Measurements from ENCODE around the gene PAPLN. TPM values are rescaled to one million over a fixed set of nuclear protein-coding genes. Genes with fewer than 3 reads are reported as not detected.

PAPLN gene
- total RNA-seq, 1 donor from 2014 or later = 1.2 TPM

DNA sequence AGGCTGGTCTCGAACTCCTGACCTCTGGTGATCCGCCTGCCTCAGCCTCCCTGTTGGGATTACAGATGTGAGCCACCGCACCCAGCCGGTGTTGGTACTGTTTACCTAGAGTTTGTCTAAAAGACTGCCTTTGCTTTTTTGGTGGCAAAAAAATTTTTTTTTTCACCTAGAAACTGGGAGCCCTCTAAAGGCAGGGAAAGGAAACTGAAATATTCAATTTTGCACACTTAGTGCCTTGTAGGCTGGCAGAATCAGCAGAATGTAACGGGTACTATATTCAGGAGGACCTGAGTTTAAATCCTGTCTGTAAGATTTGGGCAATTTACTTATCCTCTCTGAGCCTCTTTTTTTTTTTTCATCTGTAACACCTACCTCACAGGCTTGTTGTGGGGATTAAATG, 43.6 kb downstream of the PAPLN start:
- no peak for DNase-seq
- Histone ChIP-seq H3K4me3 (no peak overlapping the region), H3K36me3 (peaks cover 86% of the 10 kb centered on the region), H3K27me3 (ENCODE audit: low read depth) (no peaks in the 10 kb centered on the region), H3K4me1 (no peaks in the 10 kb centered on the region), H3K9me3 (replicated peaks) (no peaks in the 10 kb centered on the region), H3K27ac (replicated peaks) (no peak overlapping the region)
- TF ChIP-seq, protein P1, sequence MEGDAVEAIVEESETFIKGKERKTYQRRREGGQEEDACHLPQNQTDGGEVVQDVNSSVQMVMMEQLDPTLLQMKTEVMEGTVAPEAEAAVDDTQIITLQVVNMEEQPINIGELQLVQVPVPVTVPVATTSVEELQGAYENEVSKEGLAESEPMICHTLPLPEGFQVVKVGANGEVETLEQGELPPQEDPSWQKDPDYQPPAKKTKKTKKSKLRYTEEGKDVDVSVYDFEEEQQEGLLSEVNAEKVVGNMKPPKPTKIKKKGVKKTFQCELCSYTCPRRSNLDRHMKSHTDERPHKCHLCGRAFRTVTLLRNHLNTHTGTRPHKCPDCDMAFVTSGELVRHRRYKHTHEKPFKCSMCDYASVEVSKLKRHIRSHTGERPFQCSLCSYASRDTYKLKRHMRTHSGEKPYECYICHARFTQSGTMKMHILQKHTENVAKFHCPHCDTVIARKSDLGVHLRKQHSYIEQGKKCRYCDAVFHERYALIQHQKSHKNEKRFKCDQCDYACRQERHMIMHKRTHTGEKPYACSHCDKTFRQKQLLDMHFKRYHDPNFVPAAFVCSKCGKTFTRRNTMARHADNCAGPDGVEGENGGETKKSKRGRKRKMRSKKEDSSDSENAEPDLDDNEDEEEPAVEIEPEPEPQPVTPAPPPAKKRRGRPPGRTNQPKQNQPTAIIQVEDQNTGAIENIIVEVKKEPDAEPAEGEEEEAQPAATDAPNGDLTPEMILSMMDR (IDR thresholded peaks at IDR 0.05; ENCODE audit: borderline replicate concordance) = no peak
- intact Hi-C loops (cut with micrococcal nuclease) = no loop called here

GRCh38 chr14:73283608-73284379, 46.5 kb downstream of the PAPLN start:
- TF ChIP-seq, protein P1 (IDR thresholded peaks at IDR 0.05; ENCODE audit: borderline replicate concordance) = no peak
- peaks cover 84% of the 10 kb centered on the region for H3K36me3 ChIP-seq
- intact Hi-C loops (cut with micrococcal nuclease) = no loop called here

GRCh38 chr14:73285979-73286378, 48.7 kb downstream of the PAPLN start:
- Histone ChIP-seq H3K27me3 (ENCODE audit: low read depth) (no peaks in the 10 kb centered on the region), H3K27ac (replicated peaks) (no peak overlapping the region), H3K4me3 (no peak overlapping the region), H3K9me3 (replicated peaks) (no peaks in the 10 kb centered on the region), H3K4me1 (peaks cover 5% of the 10 kb centered on the region), H3K36me3 (peaks cover 82% of the 10 kb centered on the region)
- DNase-seq = no peak
- TF ChIP-seq, protein P1 (IDR thresholded peaks at IDR 0.05; ENCODE audit: borderline replicate concordance) = no peak
- intact Hi-C loops (cut with micrococcal nuclease) = no loop called here

More at GRCh38 chr14:73283608-73284379, 46.5 kb downstream of the PAPLN start:
- H3K27ac ChIP-seq (replicated peaks) = no peak overlapping the region
- H3K9me3 ChIP-seq (replicated peaks) = no peaks in the 10 kb centered on the region
- DNase-seq = no peak
- H3K4me3 ChIP-seq = no peak overlapping the region
- no peaks in the 10 kb centered on the region for H3K4me1 ChIP-seq
- no peaks in the 10 kb centered on the region for H3K27me3 ChIP-seq (ENCODE audit: low read depth)

GRCh38 chr14:73286598-73286997, 49.3 kb downstream of the PAPLN start:
- no peaks in the 10 kb centered on the region for H3K27me3 ChIP-seq (ENCODE audit: low read depth)
- H3K27ac ChIP-seq (replicated peaks) = no peak overlapping the region
- H3K36me3 ChIP-seq = peaks cover 82% of the 10 kb centered on the region
- H3K9me3 ChIP-seq (replicated peaks) = no peaks in the 10 kb centered on the region
- no peak for DNase-seq
- TF ChIP-seq, protein P1 (IDR thresholded peaks at IDR 0.05; ENCODE audit: borderline replicate concordance) = no peak
- no peak overlapping the region for H3K4me3 ChIP-seq
- intact Hi-C loops (cut with micrococcal nuclease) = no loop called here
- H3K4me1 ChIP-seq = peaks cover 5% of the 10 kb centered on the region

GRCh38 chr14:73287071-73287470, 49.8 kb downstream of the PAPLN start:
- H3K36me3 ChIP-seq = peaks cover 82% of the 10 kb centered on the region
- intact Hi-C loops (cut with micrococcal nuclease) = no loop called here

More at GRCh38 chr14:73287071-73287470, 49.8 kb downstream of the PAPLN start:
- Histone ChIP-seq H3K4me3 (no peak overlapping the region), H3K4me1 (peaks cover 5% of the 10 kb centered on the region), H3K27ac (replicated peaks) (no peak overlapping the region), H3K27me3 (ENCODE audit: low read depth) (no peaks in the 10 kb centered on the region), H3K9me3 (replicated peaks) (no peaks in the 10 kb centered on the region)
- TF ChIP-seq, protein P1 (IDR thresholded peaks at IDR 0.05; ENCODE audit: borderline replicate concordance) = no peak
- DNase-seq = no peak

Measured in left ventricle myocardium inferior (tissue), 1 donor.